K562 (cell line): ENCODE results near the gene SPATS2. TPM values are rescaled to one million over a fixed set of nuclear protein-coding genes. Genes with fewer than 3 reads are reported as not detected.

Experiments used
- CBX8 ChIP-seq: fragments of 200-600 bp; sonication (generic); IDR thresholded peaks from 2 replicates; pipeline ENCODE4 v1.6.1; 2012; ENCODE audit warnings: borderline replicate concordance, mixed run types, low read depth, mild to moderate bottlenecking, moderate library complexity, mixed read lengths, low read length, control low read depth, inconsistent platforms; ENCODE audit not compliant: poor library complexity, severe bottlenecking; ENCODE audit errors: extremely low read depth
- FOSL1 ChIP-seq: fragments of 200-800 bp; sonication (Bioruptor generic); conservative IDR thresholded peaks from 2 replicates; pipeline ENCODE4 v1.6.1; 2016; ENCODE audit warnings: missing genetic modification characterization, missing compliant biosample characterization
- GABPB1 ChIP-seq: sonication (generic); formaldehyde crosslinking; IDR thresholded peaks from 2 replicates; pipeline ENCODE4 v1.8.0; 2022; ENCODE audit warnings: mild to moderate bottlenecking, missing genetic modification reagents
- SAFB2 ChIP-seq: fragments of 200-400 bp; formaldehyde crosslinking; IDR thresholded peaks from 2 replicates; pipeline ENCODE4 v1.6.1; 2018; ENCODE audit warnings: borderline replicate concordance, low read length, low read depth, moderate library complexity; ENCODE audit not compliant: severe bottlenecking
- TEAD4 ChIP-seq, 2 experiments: sonication (generic) in 1 of 2; formaldehyde crosslinking in 1 of 2; IDR thresholded peaks; 2 replicates each; pipeline versions ENCODE4 v1.6.1 to v1.8.0; 2012 to 2022; ENCODE audit warnings: borderline replicate concordance in 1 of 2, inconsistent platforms in 1 of 2, low read length in 1 of 2, mild to moderate bottlenecking in 1 of 2, missing genetic modification reagents in 1 of 2
- ZNF212 ChIP-seq: fragments of 450-650 bp; formaldehyde crosslinking; IDR thresholded peaks from 2 replicates; pipeline ENCODE4 v1.4.0; 2020; ENCODE audit warnings: mild to moderate bottlenecking
- polyA plus RNA-seq, 8 experiments: library from polyadenylated mRNA; depleted of rRNA in 4 of 8; stranded (reverse) in 5 of 8; unstranded in 3 of 8; fragments of >200 nt; fragmentation: Nextera tagmentation in 2 of 8; fragmentation: Illumina TruSeq in 1 of 8; extraction: Ambion mirVana in 2 of 8; extraction: Trizol in 1 of 8; gene quantifications; 2 replicates each; pipeline versions ENCODE4 v1.2.1 to v1.2.3, GENCODE V29; 2011 to 2014; ENCODE audit warnings: inconsistent platforms in 1 of 8, missing spikeins in 1 of 8
- total RNA-seq, 7 experiments: library from RNA; depleted of rRNA in 6 of 7; stranded (reverse); fragments of >200 nt in 6 of 7; fragmentation: Illumina TruSeq in 2 of 7; extraction: Trizol in 2 of 7; gene quantifications; 2 replicates each; pipeline versions ENCODE4 v1.2.1 to v1.2.3, GENCODE V29; 2011 to 2021; ENCODE audit warnings: low replicate concordance in 1 of 7
- TF ChIP-seq, protein P1 (sequence below), 2 experiments: fragments of 450-650 bp; formaldehyde crosslinking in 1 of 2; IDR thresholded peaks; 2 replicates each; pipeline versions ENCODE4 v1.4.0 to v1.6.1; 2014 to 2020; ENCODE audit warnings: mild to moderate bottlenecking in 2 of 2, borderline replicate concordance in 1 of 2, low read depth in 1 of 2
- TF ChIP-seq, protein P2 (sequence below), 2 experiments: fragments of 450-650 bp; IDR thresholded peaks; 2 replicates each; pipeline ENCODE4 v1.6.1; 2016; ENCODE audit warnings: mild to moderate bottlenecking in 2 of 2, borderline replicate concordance in 1 of 2, low read depth in 1 of 2, moderate library complexity in 1 of 2

The SPATS2 gene
- total and polyA plus RNA-seq, 9 of the 15 experiments (the other 6 are each of a cell fraction or from before 2014, with no cell fraction given) = 5.4 to 48.2 (median 17.5) TPM

DNA sequence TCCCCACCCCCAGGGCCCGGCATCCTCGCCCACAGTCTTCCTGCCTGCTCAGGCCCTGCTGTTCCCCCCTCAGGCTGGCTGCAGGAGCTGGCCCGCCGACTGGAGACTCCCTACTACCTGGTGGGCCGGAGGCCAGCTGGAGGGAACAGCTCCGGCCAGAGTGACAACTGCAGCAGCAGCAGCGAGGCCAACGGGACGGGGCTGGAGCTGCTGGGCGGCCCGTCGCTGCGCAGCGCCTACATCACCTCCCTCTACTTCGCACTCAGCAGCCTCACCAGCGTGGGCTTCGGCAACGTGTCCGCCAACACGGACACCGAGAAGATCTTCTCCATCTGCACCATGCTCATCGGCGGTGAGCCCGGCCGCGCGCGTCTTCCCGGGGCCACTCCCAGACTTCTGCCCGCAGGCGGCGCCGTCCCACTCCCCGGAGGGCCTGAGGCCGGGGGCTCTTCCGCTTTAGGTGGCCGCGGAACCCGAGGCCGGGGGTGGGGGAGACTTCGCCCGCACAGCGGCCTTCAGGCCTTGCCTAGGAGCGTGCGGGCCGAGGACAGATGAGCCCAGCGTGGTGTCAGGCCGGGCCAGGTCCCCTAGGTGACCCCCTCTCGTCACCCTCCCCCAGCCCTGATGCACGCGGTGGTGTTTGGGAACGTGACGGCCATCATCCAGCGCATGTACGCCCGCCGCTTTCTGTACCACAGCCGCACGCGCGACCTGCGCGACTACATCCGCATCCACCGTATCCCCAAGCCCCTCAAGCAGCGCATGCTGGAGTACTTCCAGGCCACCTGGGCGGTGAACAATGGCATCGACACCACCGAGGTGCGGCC is 181.8 kb downstream of the SPATS2 start (continued):
- TF ChIP-seq, protein P1, sequence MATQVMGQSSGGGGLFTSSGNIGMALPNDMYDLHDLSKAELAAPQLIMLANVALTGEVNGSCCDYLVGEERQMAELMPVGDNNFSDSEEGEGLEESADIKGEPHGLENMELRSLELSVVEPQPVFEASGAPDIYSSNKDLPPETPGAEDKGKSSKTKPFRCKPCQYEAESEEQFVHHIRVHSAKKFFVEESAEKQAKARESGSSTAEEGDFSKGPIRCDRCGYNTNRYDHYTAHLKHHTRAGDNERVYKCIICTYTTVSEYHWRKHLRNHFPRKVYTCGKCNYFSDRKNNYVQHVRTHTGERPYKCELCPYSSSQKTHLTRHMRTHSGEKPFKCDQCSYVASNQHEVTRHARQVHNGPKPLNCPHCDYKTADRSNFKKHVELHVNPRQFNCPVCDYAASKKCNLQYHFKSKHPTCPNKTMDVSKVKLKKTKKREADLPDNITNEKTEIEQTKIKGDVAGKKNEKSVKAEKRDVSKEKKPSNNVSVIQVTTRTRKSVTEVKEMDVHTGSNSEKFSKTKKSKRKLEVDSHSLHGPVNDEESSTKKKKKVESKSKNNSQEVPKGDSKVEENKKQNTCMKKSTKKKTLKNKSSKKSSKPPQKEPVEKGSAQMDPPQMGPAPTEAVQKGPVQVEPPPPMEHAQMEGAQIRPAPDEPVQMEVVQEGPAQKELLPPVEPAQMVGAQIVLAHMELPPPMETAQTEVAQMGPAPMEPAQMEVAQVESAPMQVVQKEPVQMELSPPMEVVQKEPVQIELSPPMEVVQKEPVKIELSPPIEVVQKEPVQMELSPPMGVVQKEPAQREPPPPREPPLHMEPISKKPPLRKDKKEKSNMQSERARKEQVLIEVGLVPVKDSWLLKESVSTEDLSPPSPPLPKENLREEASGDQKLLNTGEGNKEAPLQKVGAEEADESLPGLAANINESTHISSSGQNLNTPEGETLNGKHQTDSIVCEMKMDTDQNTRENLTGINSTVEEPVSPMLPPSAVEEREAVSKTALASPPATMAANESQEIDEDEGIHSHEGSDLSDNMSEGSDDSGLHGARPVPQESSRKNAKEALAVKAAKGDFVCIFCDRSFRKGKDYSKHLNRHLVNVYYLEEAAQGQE (IDR thresholded peaks at IDR 0.05; ENCODE audit: borderline replicate concordance) = peak; percentile 14; the same call in 1 of the 2 replicates
- TF ChIP-seq, protein P1 (CRISPR knock-in tag; IDR thresholded peaks at IDR 0.05; ENCODE audit: low read depth) = no peak
- TF ChIP-seq FOSL1 = no peak
- no peak for TF ChIP-seq ZNF212 (CRISPR knock-in tag)
- TF ChIP-seq CBX8 = no peak
- TF ChIP-seq, protein P2, sequence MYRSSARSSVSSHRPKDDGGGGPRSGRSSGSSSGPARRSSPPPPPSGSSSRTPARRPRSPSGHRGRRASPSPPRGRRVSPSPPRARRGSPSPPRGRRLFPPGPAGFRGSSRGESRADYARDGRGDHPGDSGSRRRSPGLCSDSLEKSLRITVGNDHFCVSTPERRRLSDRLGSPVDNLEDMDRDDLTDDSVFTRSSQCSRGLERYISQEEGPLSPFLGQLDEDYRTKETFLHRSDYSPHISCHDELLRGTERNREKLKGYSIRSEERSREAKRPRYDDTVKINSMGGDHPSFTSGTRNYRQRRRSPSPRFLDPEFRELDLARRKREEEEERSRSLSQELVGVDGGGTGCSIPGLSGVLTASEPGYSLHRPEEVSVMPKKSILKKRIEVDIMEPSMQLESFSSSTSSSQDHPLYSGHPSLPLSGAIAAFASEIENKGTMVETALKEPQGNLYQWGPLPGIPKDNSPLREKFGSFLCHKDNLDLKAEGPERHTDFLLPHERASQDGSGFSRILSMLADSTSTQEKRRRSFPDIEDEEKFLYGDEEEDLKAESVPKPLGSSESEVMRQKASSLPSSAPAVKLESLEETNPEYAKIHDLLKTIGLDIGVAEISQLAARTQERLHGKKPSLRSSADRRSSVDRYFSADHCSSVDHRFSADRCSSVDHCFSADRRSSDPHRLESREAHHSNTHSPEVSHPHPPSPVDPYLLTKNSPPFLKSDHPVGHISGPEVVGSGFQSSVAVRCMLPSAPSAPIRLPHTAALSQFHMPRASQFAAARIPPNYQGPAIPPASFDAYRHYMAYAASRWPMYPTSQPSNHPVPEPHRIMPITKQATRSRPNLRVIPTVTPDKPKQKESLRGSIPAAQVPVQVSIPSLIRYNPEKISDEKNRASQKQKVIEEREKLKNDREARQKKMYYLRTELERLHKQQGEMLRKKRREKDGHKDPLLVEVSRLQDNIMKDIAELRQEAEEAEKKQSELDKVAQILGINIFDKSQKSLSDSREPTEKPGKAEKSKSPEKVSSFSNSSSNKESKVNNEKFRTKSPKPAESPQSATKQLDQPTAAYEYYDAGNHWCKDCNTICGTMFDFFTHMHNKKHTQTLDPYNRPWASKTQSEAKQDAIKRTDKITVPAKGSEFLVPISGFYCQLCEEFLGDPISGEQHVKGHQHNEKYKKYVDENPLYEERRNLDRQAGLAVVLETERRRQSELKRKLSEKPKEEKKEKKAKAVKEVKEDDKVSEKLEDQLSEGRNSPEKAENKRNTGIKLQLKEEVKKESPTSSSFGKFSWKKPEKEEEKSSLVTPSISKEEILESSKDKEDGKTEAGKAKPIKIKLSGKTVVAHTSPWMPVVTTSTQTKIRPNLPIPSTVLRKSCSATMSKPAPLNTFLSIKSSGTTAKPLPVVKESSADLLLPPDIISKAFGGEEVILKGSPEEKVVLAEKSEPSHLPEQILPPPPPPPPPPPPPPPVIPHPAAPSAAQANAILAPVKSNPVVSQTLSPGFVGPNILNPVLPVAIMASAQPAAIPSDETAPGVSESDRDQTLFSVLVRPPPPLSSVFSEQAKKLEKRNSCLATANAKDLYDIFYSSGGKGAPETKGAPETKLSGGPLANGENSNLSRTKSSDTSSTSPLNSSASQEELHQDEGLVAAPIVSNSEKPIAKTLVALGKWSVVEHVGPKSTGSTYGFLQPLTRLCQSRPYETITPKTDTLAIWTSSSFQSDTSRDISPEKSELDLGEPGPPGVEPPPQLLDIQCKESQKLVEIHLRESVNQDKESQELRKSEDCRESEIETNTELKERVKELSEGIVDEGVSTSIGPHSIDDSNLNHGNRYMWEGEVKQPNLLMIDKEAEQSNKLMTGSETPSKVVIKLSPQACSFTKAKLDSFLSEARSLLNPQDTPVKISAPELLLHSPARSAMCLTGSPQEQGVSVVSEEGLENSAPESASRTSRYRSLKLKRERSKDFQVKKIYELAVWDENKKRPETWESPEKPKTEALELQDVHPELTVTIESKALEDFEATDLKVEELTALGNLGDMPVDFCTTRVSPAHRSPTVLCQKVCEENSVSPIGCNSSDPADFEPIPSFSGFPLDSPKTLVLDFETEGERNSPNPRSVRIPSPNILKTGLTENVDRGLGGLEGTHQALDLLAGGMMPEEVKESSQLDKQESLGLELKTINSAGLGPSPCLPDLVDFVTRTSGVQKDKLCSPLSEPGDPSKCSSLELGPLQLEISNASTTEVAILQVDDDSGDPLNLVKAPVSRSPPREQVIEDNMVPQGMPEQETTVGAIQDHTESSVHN (IDR thresholded peaks at IDR 0.05; ENCODE audit: borderline replicate concordance in 1 of 2, low read depth in 1 of 2) = no peak
- 0 out of 2 replicates have a peak, but pooled peaks have one; percentile 28 for TF ChIP-seq GABPB1 (CRISPR knock-in tag)
- no peak for TF ChIP-seq SAFB2
- no peak for TF ChIP-seq TEAD4 (IDR thresholded peaks at IDR 0.05; ENCODE audit: low read length)
- no peak for TF ChIP-seq TEAD4 (CRISPR knock-in tag; IDR thresholded peaks at IDR 0.05; ENCODE audit: borderline replicate concordance)
